GM19035 (cell line): Measurements from ENCODE around the gene RCE1.

Experiments
- ATAC-seq: cut with Tn5 transposase; IDR thresholded peaks from one replicate; pipeline ENCODE4 v1.9.1; 2021; ENCODE audit not compliant: unreplicated experiment

RCE1 gene

GRCh38 chr11:66868082-66868725 is 25.0 kb downstream of the RCE1 start:
- ATAC-seq = no peak

- peak; percentile 81 for ATAC-seq
Measured at GRCh38 chr11:66868726-66869566, 25.7 kb downstream of the RCE1 start.

GRCh38 chr11:66869567-66869870 is 26.3 kb downstream of the RCE1 start:
- ATAC-seq = no peak

GRCh38 chr11:66870131-66870530 is 26.9 kb downstream of the RCE1 start:
- no peak for ATAC-seq

- ATAC-seq = no peak
Measured at GRCh38 chr11:66870616-66871520, 27.6 kb downstream of the RCE1 start.

- ATAC-seq = no peak
Measured at GRCh38 chr11:66871521-66871901, 28.3 kb downstream of the RCE1 start.

- no peak for ATAC-seq
Measured at GRCh38 chr11:66874232-66874631, 31.0 kb downstream of the RCE1 start.

- no peak for ATAC-seq
Measured at GRCh38 chr11:66875378-66875777, 32.1 kb downstream of the RCE1 start.

GRCh38 chr11:66877588-66878385 is 34.5 kb downstream of the RCE1 start:
- no peak for ATAC-seq

- ATAC-seq = no peak
Measured at GRCh38 chr11:66878474-66878873, 35.2 kb downstream of the RCE1 start.

- ATAC-seq = no peak
Measured at GRCh38 chr11:66879000-66879399, 35.8 kb downstream of the RCE1 start.

GRCh38 chr11:66879583-66879982 is 36.3 kb downstream of the RCE1 start:
- ATAC-seq = no peak

- no peak for ATAC-seq
Measured at GRCh38 chr11:66879999-66880398, 36.8 kb downstream of the RCE1 start.

- no peak for ATAC-seq
Measured at GRCh38 chr11:66880496-66881450, 37.5 kb downstream of the RCE1 start.

- ATAC-seq = no peak
Measured at GRCh38 chr11:66881451-66881835, 38.2 kb downstream of the RCE1 start.

- no peak for ATAC-seq
Measured at GRCh38 chr11:66881927-66882452, 38.7 kb downstream of the RCE1 start.

GRCh38 chr11:66882561-66883015 is 39.3 kb downstream of the RCE1 start:
- no peak for ATAC-seq

GRCh38 chr11:66883016-66883965 is 40.0 kb downstream of the RCE1 start:
- no peak for ATAC-seq
